Duodenal mucosa (tissue), 2 donors: ENCODE results near the gene NREP.

Source experiments
- H3K27ac ChIP-seq: one replicate; pipeline ENCODE4 v1.7.0; 2013; ENCODE audit warnings: low read depth, low read length
- H3K27me3 ChIP-seq, 2 donors: one replicate each; pipeline ENCODE4 v1.7.0; 2013; ENCODE audit warnings: low read length in 2 of 2, control low read depth in 1 of 2; ENCODE audit not compliant: insufficient read depth in 2 of 2, control insufficient read depth in 1 of 2
- H3K36me3 ChIP-seq, 2 donors: one replicate each; pipeline ENCODE4 v1.7.0; 2013; ENCODE audit warnings: low read length in 2 of 2, control low read depth in 1 of 2; ENCODE audit not compliant: insufficient read depth in 2 of 2, control insufficient read depth in 1 of 2
- H3K4me1 ChIP-seq, 2 donors: one replicate each; pipeline ENCODE4 v1.7.0; 2013; ENCODE audit warnings: low read length in 2 of 2, control low read depth in 1 of 2; ENCODE audit not compliant: insufficient read depth in 2 of 2, control insufficient read depth in 1 of 2
- H3K4me3 ChIP-seq, 2 donors: one replicate each; pipeline ENCODE4 v1.7.0; 2013; ENCODE audit warnings: low read length in 2 of 2, low read depth in 1 of 2
- H3K9ac ChIP-seq, 2 donors: one replicate each; pipeline ENCODE4 v1.7.0; 2013; ENCODE audit warnings: low read length in 2 of 2, low read depth in 1 of 2
- H3K9me3 ChIP-seq, 2 donors: one replicate each; pipeline ENCODE4 v1.7.0; 2013; ENCODE audit warnings: low read length in 2 of 2, control low read depth in 1 of 2; ENCODE audit not compliant: control insufficient read depth in 1 of 2

NREP gene

GRCh38 chr5:111682121-111682520, 74.9 kb downstream of the NREP start:
- H3K9me3 ChIP-seq, result no peaks in the 10 kb centered on the region
- H3K36me3 ChIP-seq, result no peaks in the 10 kb centered on the region
- no peak overlapping the region for H3K27ac ChIP-seq
- no peak overlapping the region for H3K9ac ChIP-seq
- H3K4me1 ChIP-seq, result peaks cover 13 to 14% of the 10 kb centered on the region in 2 donors
- H3K27me3 ChIP-seq, result no peaks in the 10 kb centered on the region
- no peak overlapping the region for H3K4me3 ChIP-seq

- peaks cover 13 to 14% of the 10 kb centered on the region in 2 donors for H3K4me1 ChIP-seq
- H3K9ac ChIP-seq, result no peak overlapping the region
- H3K27ac ChIP-seq, result no peak overlapping the region
- H3K4me3 ChIP-seq, result peak overlapping the region in 1 of 2 donors; percentile 11
- H3K36me3 ChIP-seq, result no peaks in the 10 kb centered on the region
- H3K9me3 ChIP-seq, result no peaks in the 10 kb centered on the region
- H3K27me3 ChIP-seq, result no peaks in the 10 kb centered on the region
Observed at GRCh38 chr5:111681414-111682120, 75.4 kb downstream of the NREP start.

DNA sequence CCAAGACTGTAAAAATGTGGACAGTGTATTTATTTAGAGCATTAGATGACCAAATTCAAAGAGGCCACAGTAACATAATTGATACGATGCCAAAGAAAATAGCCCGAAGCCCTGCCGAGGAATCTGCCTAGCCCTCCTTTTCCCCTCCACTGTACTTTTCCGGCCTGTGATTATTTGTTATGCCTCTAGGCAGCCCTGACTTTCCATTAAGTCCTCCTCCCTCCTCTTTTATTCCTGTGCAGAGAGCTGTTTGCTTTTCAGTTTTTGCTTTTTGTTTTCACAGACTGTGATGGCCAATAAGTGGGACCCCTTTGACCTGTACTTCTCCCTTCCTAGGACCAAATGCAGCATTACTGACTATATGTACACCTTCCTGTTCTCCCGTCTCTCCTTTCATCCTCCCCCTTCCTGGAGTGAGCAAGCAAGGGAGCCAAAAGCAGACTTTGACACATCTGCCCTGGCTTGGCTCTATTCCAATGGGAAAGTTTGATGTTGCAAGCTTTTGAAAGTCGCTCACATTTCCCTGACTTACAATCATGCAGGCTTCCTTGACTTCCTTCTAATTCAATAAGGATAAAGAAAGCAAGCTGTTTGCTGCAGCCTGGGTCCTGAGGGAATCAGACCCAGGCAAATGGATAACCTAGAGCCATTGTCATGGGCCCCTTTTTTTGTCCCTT, 76.1 kb downstream of the NREP start:
- Histone ChIP-seq H3K4me1 (peaks cover 13 to 14% of the 10 kb centered on the region in 2 donors), H3K4me3 (peak overlapping the region in 1 of 2 donors; percentile 11), H3K27me3 (no peaks in the 10 kb centered on the region), H3K9ac (no peak overlapping the region), H3K27ac (no peak overlapping the region), H3K36me3 (no peaks in the 10 kb centered on the region), H3K9me3 (no peaks in the 10 kb centered on the region)

GRCh38 chr5:111679611-111680010, 77.4 kb downstream of the NREP start:
- no peak overlapping the region for H3K27ac ChIP-seq
- H3K27me3 ChIP-seq, result no peaks in the 10 kb centered on the region
- H3K4me1 ChIP-seq, result peaks cover 13 to 14% of the 10 kb centered on the region in 2 donors
- H3K36me3 ChIP-seq, result no peaks in the 10 kb centered on the region
- H3K9me3 ChIP-seq, result no peaks in the 10 kb centered on the region
- no peak overlapping the region for H3K4me3 ChIP-seq
- H3K9ac ChIP-seq, result no peak overlapping the region
